Epithelial cell of umbilical artery (primary cell): ENCODE data around the gene CCDC110. TPM values are rescaled to one million over a fixed set of nuclear protein-coding genes. Genes with fewer than 3 reads are reported as not detected.

Experiments
- total RNA-seq: library from RNA; depleted of rRNA; stranded (reverse); fragments of >200 nt; gene quantifications from 2 replicates; pipeline ENCODE4 v1.2.3, GENCODE V29; 2014

CCDC110 gene
- under 0.01 and 0.46 TPM in 2 replicates for total RNA-seq

GRCh38 chr4:185471235-185472102 lies at the start of gene CCDC110:
Gene CCDC110 (minus strand): TSS chr4:185471733. CDS start chr4:185471683, 50 bp downstream.

GRCh38 chr4:185425647-185426352 lies 45.7 kb downstream of the CCDC110 start, which contains the start of gene UFSP2:
Gene UFSP2 (minus strand): TSS chr4:185425964. CDS start chr4:185425868, 96 bp downstream.

GRCh38 chr4:185396724-185397385 lies 74.7 kb downstream of the CCDC110 start, which contains the start of gene ANKRD37:
Gene ANKRD37 (plus strand): TSS chr4:185396841. CDS start chr4:185396924, 83 bp downstream.

GRCh38 chr4:185395238-185395955 lies 76.1 kb downstream of the CCDC110 start, which contains the start of gene LRP2BP:
Gene LRP2BP (minus strand): TSS chr4:185395924. CDS start chr4:185378186, 17,738 bp downstream.

Other genes with a start within 250 kb of the CCDC110 start
- 0.32 and 0.61 TPM in 2 replicates for gene LRP2BP, start 75.8 kb downstream of the CCDC110 start, total RNA-seq
- 6.2 and 11.4 TPM in 2 replicates for gene ANKRD37, start 74.9 kb downstream of the CCDC110 start, total RNA-seq
- gene UFSP2, start 45.8 kb downstream of the CCDC110 start, total RNA-seq = 38.0 and 49.1 TPM in 2 replicates
- gene PDLIM3, start 63.8 kb upstream of the CCDC110 start, total RNA-seq = 49.4 and 58.5 TPM in 2 replicates